GM18873 (cell line): ENCODE data around the gene POLN.

Experiments used
- ATAC-seq: cut with Tn5 transposase; IDR thresholded peaks from one replicate; pipeline ENCODE4 v1.9.1; 2021; ENCODE audit warnings: mild to moderate bottlenecking, moderate library complexity, moderate number of reproducible peaks; ENCODE audit not compliant: unreplicated experiment, low FRiP score

Gene POLN

GRCh38 chr4:2126309-2127043, 115.4 kb downstream of the POLN start:
- no peak for ATAC-seq

GRCh38 chr4:2125831-2126230, 116.1 kb downstream of the POLN start:
- no peak for ATAC-seq

GRCh38 chr4:2125023-2125422, 116.9 kb downstream of the POLN start:
- no peak for ATAC-seq

GRCh38 chr4:2116687-2117400, 125.1 kb downstream of the POLN start:
- ATAC-seq, result no peak

- no peak for ATAC-seq
Measured at GRCh38 chr4:2105559-2105958, 136.4 kb downstream of the POLN start.

- no peak for ATAC-seq
Measured at GRCh38 chr4:2104556-2105345, 137.2 kb downstream of the POLN start.

GRCh38 chr4:2103843-2104547, 137.9 kb downstream of the POLN start:
- ATAC-seq, result no peak

- ATAC-seq, result no peak
Measured at GRCh38 chr4:2103127-2103842, 138.6 kb downstream of the POLN start.

- ATAC-seq, result no peak
Measured at GRCh38 chr4:2102045-2102883, 139.7 kb downstream of the POLN start.

- ATAC-seq, result no peak
Measured at GRCh38 chr4:2101346-2102044, 140.4 kb downstream of the POLN start.

GRCh38 chr4:2096073-2096609, 145.8 kb downstream of the POLN start:
- ATAC-seq, result no peak

GRCh38 chr4:2095236-2096072, 146.5 kb downstream of the POLN start:
- ATAC-seq, result no peak

- no peak for ATAC-seq
Measured at GRCh38 chr4:2094545-2094944, 147.4 kb downstream of the POLN start.

GRCh38 chr4:2093265-2093664, 148.7 kb downstream of the POLN start:
- no peak for ATAC-seq

GRCh38 chr4:2092669-2093053, 149.3 kb downstream of the POLN start:
- no peak for ATAC-seq

- no peak for ATAC-seq
Measured at GRCh38 chr4:2091990-2092668, 149.8 kb downstream of the POLN start.

- ATAC-seq, result no peak
Measured at GRCh38 chr4:2090642-2091041, 151.3 kb downstream of the POLN start.
